ENCODE data around the gene IFI35.
A peak's percentile ranks its signal among the peaks of the same experiment; 100 is the strongest.

IFI35 gene

GRCh38 chr17:43011728-43012472 is 5.3 kb downstream of the IFI35 start:
- H3K9me3 ChIP-seq = no peaks in the 10 kb centered on the region
- H3K4me1 ChIP-seq = peaks cover 1% of the 10 kb centered on the region; the same call in 1 of the 2 replicates
- in situ Hi-C loops (cut with MboI; ENCODE audit: low sequenced_read_pairs) = no loop called here
- no peak for DNase-seq (ENCODE audit: low spot score in 2 of 2)
- no peak overlapping the region for H3K4me3 ChIP-seq
- no peaks in the 10 kb centered on the region for H3K27me3 ChIP-seq (ENCODE audit: low read depth)
- peaks cover 13% of the 10 kb centered on the region for H3K36me3 ChIP-seq (replicated peaks)

GRCh38 chr17:43013296-43013695 is 6.7 kb downstream of the IFI35 start:
- Histone ChIP-seq H3K4me1 (no peaks in the 10 kb centered on the region; the same call in 1 of the 2 replicates), H3K27me3 (ENCODE audit: low read depth) (no peaks in the 10 kb centered on the region), H3K36me3 (replicated peaks) (peaks cover 21% of the 10 kb centered on the region), H3K4me3 (no peak overlapping the region), H3K9me3 (no peaks in the 10 kb centered on the region)
- in situ Hi-C loops (cut with MboI; ENCODE audit: low sequenced_read_pairs) = no loop called here
- no peak for DNase-seq (ENCODE audit: low spot score in 2 of 2)

GRCh38 chr17:43014020-43014648 is 7.5 kb downstream of the IFI35 start:
- H3K4me3 ChIP-seq = no peak overlapping the region
- DNase-seq (ENCODE audit: low spot score in 2 of 2) = no peak
- no peaks in the 10 kb centered on the region for H3K9me3 ChIP-seq
- H3K27me3 ChIP-seq (ENCODE audit: low read depth) = no peaks in the 10 kb centered on the region
- peaks cover 23% of the 10 kb centered on the region for H3K36me3 ChIP-seq (replicated peaks)
- no peaks in the 10 kb centered on the region; the same call in 1 of the 2 replicates for H3K4me1 ChIP-seq
- in situ Hi-C loops (cut with MboI; ENCODE audit: low sequenced_read_pairs) = no loop called here

DNA sequence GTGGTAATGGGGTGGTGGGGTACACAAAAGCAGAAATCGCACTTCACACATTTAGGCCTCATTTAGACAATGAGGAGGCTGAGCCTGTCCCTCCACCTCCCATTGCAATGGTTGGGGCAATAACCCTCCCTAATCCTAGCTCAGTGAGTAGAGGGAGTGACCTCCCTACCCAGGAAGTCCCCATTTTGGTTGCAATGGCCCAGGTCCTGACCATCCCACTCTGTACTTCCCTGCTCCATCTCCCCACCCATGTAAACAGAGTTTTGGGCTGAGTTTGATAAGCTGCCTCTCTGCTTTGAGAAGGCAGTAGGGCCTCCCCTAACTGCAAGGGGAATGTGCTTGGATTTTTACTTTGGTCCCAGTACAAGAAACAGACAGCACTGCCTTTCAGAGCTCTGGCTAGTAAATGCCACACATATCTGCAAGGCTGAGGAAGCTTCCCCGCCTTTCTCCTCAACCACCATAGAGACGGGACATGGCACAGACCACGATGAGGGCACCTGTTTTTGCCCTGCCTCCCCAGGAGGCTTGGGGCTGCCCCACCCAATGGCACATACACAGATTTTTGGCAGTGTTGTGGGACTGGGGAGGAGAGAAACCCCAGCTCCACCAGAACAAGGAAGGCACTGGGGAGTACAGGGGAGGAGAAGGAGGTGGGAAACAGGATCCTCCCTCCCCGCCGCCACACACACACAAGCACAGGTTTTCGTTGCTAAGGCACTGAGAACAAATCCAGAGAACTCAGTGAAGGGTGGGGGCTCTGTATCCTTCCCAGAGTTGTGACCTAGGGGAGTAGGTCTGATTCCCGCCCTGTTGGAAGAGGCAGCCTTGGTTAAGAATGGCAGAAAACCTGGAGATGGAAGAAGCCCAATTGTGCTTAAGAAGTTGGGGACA is 8.3 kb downstream of the IFI35 start:
- H3K36me3 ChIP-seq (replicated peaks) = peaks cover 23% of the 10 kb centered on the region
- in situ Hi-C loops (cut with MboI; ENCODE audit: low sequenced_read_pairs) = no loop called here
- no peaks in the 10 kb centered on the region; the same call in none of the 2 replicates for H3K4me1 ChIP-seq
- H3K9me3 ChIP-seq = no peaks in the 10 kb centered on the region
- no peak overlapping the region for H3K4me3 ChIP-seq
- no peaks in the 10 kb centered on the region for H3K27me3 ChIP-seq (ENCODE audit: low read depth)
- DNase-seq (ENCODE audit: low spot score in 2 of 2) = no peak

DNA sequence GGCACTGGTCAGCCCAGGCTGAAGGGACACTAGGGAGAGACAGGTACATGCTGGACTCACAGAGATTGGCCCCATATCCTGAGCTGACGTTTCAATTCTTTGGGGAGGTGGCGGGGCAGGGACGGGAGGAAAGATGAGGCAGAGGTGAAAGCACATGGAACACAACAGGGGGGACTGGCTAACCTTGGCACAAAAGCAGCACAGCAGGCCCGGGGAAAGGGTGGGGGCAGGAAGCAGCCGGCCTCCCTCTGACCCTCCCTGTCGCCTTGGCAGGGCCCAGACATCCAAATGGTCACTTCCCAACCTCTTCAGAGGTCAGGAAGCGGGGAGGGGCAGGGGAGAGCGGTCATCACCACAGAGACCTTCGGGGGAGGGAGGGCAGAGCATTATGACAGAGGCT is 9.0 kb downstream of the IFI35 start:
- Histone ChIP-seq H3K27me3 (ENCODE audit: low read depth) (no peaks in the 10 kb centered on the region), H3K36me3 (replicated peaks) (peaks cover 23% of the 10 kb centered on the region), H3K4me1 (no peaks in the 10 kb centered on the region; the same call in none of the 2 replicates), H3K4me3 (no peak overlapping the region), H3K9me3 (no peaks in the 10 kb centered on the region)
- in situ Hi-C loops (cut with MboI; ENCODE audit: low sequenced_read_pairs) = no loop called here
- no peak for DNase-seq (ENCODE audit: low spot score in 2 of 2)

DNA sequence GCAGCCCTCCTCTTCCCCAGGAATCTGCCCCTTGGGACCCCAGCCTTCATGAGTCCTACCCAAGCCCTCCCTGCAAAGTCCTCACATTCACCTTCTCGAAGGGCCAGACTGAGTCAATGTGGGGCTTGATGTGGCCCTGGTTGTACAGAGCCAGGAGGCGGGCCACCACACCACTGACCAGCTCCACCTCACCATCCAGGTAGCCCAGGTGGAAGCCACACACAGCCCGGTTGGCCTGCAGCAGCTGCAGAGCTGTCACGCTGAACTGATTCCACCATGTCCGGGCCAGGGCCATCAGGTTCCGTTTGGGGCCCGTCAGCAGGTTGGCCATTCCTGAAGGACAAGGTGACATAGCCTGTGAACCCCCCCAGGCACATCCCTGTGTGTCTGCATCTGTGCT is 9.6 kb downstream of the IFI35 start:
- DNase-seq (ENCODE audit: low spot score in 2 of 2) = no peak
- Histone ChIP-seq H3K4me1 (peaks cover 2% of the 10 kb centered on the region), H3K27me3 (ENCODE audit: low read depth) (no peaks in the 10 kb centered on the region), H3K9me3 (no peaks in the 10 kb centered on the region), H3K4me3 (no peak overlapping the region), H3K36me3 (replicated peaks) (peaks cover 23% of the 10 kb centered on the region)
- in situ Hi-C loops (cut with MboI; ENCODE audit: low sequenced_read_pairs) = no loop called here

DNA sequence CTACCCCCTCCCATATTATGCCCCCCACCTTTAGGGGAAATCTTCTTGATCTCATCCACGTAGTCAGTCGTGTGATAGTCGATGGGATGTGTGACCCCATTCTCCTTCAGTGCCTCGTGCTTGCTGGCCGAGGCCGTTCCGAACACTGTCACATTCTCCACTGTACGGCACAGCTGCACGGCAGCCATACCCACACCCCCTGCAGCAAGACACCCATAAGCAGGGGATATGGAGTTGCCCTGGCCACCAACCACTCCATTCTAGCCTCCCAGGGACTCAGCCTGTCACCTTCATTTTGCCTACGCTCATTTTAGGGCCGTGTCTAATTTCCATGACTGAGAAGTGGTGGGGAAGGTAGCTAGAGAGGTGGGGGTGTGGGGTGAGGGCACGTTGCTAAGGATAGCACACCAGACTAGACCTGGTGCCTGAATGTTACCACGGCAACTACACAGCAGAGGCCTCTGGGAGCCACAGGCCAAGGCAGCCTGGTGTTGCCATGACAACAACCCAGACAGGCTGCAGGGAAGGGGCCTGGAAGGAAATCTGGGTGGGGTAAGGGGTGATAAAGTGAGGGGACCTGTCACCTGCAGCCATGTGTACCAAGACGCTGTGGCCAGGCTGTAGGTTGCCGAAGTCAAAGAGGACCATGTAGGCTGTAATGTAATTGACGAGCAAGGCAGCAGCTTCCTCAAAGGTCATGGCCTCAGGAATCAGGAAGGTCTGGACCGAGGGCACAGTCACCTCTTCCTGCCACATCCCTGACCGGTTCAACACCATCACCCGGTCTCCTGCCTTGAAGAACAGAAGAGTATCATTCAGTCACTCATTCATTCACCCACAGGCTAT is 11.6 kb downstream of the IFI35 start:
- peaks cover 2% of the 10 kb centered on the region for H3K4me1 ChIP-seq
- H3K4me3 ChIP-seq = no peak overlapping the region
- DNase-seq (ENCODE audit: low spot score in 2 of 2) = peak; percentile 31 to 66
- no peaks in the 10 kb centered on the region for H3K27me3 ChIP-seq (ENCODE audit: low read depth)
- H3K9me3 ChIP-seq = no peaks in the 10 kb centered on the region
- in situ Hi-C loops (cut with MboI; ENCODE audit: low sequenced_read_pairs) = no loop called here
- H3K36me3 ChIP-seq (replicated peaks) = peaks cover 23% of the 10 kb centered on the region

DNA sequence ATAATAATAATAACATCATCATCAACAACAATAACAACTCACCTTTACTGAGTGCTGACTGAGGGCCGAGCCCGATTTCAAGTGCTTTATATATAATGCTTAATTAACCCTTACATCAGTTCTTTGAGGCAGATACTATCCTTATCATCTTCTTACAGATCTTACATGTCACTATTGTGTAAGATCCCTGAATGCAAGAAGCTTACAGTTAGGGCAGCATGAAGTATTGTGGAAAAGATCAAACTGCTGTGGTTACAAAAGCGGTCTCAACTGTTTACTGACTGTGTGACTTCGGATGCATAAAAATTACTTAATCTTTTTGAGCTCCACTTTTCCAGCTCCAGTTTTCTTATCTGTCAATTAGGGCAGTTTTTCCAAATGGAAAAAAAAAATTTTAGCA is 12.3 kb downstream of the IFI35 start:
- peaks cover 23% of the 10 kb centered on the region for H3K36me3 ChIP-seq (replicated peaks)
- in situ Hi-C loops (cut with MboI; ENCODE audit: low sequenced_read_pairs) = no loop called here
- peaks cover 2% of the 10 kb centered on the region for H3K4me1 ChIP-seq
- H3K4me3 ChIP-seq = no peak overlapping the region
- H3K9me3 ChIP-seq = no peaks in the 10 kb centered on the region
- DNase-seq (ENCODE audit: low spot score in 2 of 2) = no peak
- H3K27me3 ChIP-seq (ENCODE audit: low read depth) = no peaks in the 10 kb centered on the region

- Histone ChIP-seq H3K36me3 (replicated peaks) (peaks cover 23% of the 10 kb centered on the region), H3K4me1 (peaks cover 2% of the 10 kb centered on the region), H3K27me3 (ENCODE audit: low read depth) (no peaks in the 10 kb centered on the region), H3K4me3 (no peak overlapping the region), H3K9me3 (no peaks in the 10 kb centered on the region)
- no peak for DNase-seq (ENCODE audit: low spot score in 2 of 2)
- in situ Hi-C loops (cut with MboI; ENCODE audit: low sequenced_read_pairs) = no loop called here
Measured at GRCh38 chr17:43019418-43019817, 12.8 kb downstream of the IFI35 start.

- DNase-seq (ENCODE audit: low spot score in 2 of 2) = no peak
- Histone ChIP-seq H3K36me3 (replicated peaks) (peaks cover 22% of the 10 kb centered on the region), H3K27me3 (ENCODE audit: low read depth) (no peaks in the 10 kb centered on the region), H3K4me3 (no peak overlapping the region), H3K9me3 (no peaks in the 10 kb centered on the region), H3K4me1 (peaks cover 2% of the 10 kb centered on the region)
- in situ Hi-C loops (cut with MboI; ENCODE audit: low sequenced_read_pairs) = no loop called here
Measured at GRCh38 chr17:43020030-43020621, 13.5 kb downstream of the IFI35 start.

DNA sequence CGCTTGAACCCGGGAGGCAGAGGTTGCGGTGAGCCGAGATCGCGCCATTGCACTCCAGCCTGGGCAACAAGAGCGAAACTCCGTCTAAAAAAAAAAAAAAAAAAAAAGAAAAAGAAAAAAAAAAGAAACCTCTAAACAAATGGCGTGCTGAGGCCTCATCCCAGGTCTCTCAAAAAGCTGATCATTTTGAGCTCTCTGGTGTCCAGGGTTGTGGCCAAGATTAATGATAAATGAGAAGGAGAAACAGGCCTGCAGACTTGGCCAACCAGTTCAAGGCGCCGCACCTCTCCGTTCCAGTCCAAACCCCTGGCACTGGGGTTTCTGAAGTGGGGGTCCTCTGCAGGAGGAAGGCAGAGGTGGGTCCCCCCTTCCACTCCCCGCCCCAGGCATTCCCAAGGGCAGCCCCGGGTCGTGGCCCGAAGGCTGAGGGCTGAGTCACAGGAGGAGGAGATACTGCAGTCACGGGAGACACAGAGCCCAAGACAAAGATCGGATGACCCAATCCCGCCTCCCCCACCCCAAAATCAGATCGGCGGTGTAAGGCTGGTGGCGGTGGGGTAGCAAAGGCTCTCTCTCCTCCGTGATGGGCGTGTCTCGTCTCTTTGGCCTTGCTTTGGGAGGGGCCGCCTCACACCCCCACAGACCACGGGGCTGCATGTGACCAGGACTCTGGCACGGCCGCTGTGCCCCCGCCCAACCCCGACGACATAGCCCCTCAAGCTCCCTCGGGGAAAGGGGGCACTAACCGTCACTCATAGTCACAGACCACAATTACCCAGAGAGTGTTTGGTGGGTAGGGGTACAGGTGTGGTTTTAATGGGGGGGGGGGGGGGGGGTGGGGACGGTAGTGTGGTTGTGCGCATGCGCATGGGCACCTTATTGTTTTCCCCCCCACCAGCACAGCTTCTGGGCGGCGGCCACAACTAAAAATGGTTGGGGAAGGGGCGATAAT is 14.5 kb downstream of the IFI35 start:
- Histone ChIP-seq H3K27me3 (ENCODE audit: low read depth) (no peaks in the 10 kb centered on the region), H3K4me1 (peaks cover 2% of the 10 kb centered on the region), H3K36me3 (replicated peaks) (peaks cover 16% of the 10 kb centered on the region), H3K4me3 (peak overlapping the region; percentile 88), H3K9me3 (no peaks in the 10 kb centered on the region)
- peak; percentile 25 to 76 for DNase-seq (ENCODE audit: low spot score in 2 of 2)
- in situ Hi-C loops (cut with MboI; ENCODE audit: low sequenced_read_pairs) = no loop called here

Measured in HAP-1 (cell line).